Transverse colon (tissue), 4 donors: ENCODE data around the gene MYL6B.

Experiments used
- CTCF ChIP-seq, 5 experiments: fragments of 200-600 bp in 3 of 5; fragments of 450-650 bp in 2 of 5; sonication (generic) in 3 of 5; IDR thresholded peaks; 1 replicate in 2 of 5; 2 replicates in 3 of 5; pipeline ENCODE4 v1.5.1; 2016 to 2017; ENCODE audit warnings: antibody characterized with exemption in 5 of 5, inconsistent platforms in 3 of 5, mild to moderate bottlenecking in 2 of 5, moderate library complexity in 1 of 5
- EP300 ChIP-seq: sonication (generic); formaldehyde crosslinking; IDR thresholded peaks from one replicate; pipeline ENCODE4 v1.6.1; 2017; ENCODE audit warnings: antibody characterized with exemption, low read depth
- POLR2A ChIP-seq: fragments of 450-650 bp; IDR thresholded peaks from one replicate; pipeline ENCODE4 v1.6.1; 2016; ENCODE audit warnings: antibody characterized with exemption, mild to moderate bottlenecking, moderate library complexity
- POLR2AphosphoS5 ChIP-seq, 3 donors: sonication (generic); formaldehyde crosslinking; IDR thresholded peaks; one replicate each; pipeline ENCODE4 v1.6.1; 2016; ENCODE audit warnings: antibody characterized with exemption in 3 of 3

- TF ChIP-seq CTCF (IDR thresholded peaks at IDR 0.05) (no peak), POLR2AphosphoS5 (IDR thresholded peaks at IDR 0.05) (no peak), POLR2A (no peak), EP300 (no peak)
These were observed 50.0 kb downstream of the MYL6B start for GRCh38 chr12:56202366-56202765.
